IMR-90 (cell line): ENCODE measurements around the gene ZNF507.

ENCODE experiments used
- BHLHE40 ChIP-seq: fragments of 150-350 bp; IDR thresholded peaks from 2 replicates; pipeline ENCODE4 v1.6.1; 2016; ENCODE audit warnings: mild to moderate bottlenecking, low read depth, low read length
- MXI1 ChIP-seq: IDR thresholded peaks from 2 replicates; pipeline ENCODE4 v1.6.1; 2012; ENCODE audit warnings: low read depth, mild to moderate bottlenecking, low read length, moderate library complexity, borderline replicate concordance
- POLR2A ChIP-seq: IDR thresholded peaks from 2 replicates; pipeline ENCODE4 v1.6.1; 2012; ENCODE audit warnings: mild to moderate bottlenecking, low read depth, low read length
- RFX5 ChIP-seq: IDR thresholded peaks from 2 replicates; pipeline ENCODE4 v1.8.0; 2012; ENCODE audit warnings: low read depth, mild to moderate bottlenecking, low read length, moderate library complexity
- TF ChIP-seq, protein P1 (sequence below): conservative IDR thresholded peaks from 2 replicates; pipeline ENCODE4 v1.5.1; 2012; ENCODE audit warnings: mild to moderate bottlenecking, low read depth, low read length, improper control_type of control experiment

DNA sequence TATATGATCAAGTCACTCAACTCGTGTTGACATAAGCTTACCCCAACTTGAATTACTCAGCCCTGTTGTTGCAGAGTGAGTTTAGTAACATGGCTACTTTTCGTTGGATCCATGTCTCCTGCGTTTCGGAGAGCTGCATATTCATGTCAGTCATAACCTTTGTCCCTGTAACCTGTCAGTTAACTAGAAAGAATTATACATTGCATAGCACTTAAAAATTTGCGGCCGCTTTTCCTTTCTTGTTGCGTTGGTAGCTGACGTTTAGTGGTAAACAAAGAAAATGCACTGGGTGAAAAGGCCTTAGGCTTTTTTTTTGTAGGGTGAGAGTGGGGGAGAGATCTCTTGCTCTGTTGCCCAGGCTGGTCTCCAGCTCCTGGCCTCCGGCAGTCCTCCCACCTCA, 14.2 kb downstream of the ZNF507 start:
- TF ChIP-seq, protein P1, sequence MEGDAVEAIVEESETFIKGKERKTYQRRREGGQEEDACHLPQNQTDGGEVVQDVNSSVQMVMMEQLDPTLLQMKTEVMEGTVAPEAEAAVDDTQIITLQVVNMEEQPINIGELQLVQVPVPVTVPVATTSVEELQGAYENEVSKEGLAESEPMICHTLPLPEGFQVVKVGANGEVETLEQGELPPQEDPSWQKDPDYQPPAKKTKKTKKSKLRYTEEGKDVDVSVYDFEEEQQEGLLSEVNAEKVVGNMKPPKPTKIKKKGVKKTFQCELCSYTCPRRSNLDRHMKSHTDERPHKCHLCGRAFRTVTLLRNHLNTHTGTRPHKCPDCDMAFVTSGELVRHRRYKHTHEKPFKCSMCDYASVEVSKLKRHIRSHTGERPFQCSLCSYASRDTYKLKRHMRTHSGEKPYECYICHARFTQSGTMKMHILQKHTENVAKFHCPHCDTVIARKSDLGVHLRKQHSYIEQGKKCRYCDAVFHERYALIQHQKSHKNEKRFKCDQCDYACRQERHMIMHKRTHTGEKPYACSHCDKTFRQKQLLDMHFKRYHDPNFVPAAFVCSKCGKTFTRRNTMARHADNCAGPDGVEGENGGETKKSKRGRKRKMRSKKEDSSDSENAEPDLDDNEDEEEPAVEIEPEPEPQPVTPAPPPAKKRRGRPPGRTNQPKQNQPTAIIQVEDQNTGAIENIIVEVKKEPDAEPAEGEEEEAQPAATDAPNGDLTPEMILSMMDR: no peak
- TF ChIP-seq POLR2A (no peak), MXI1 (no peak), BHLHE40 (no peak), RFX5 (no peak)
